ENCODE results near the gene CELSR2. TPM values are rescaled to one million over a fixed set of nuclear protein-coding genes. Genes with fewer than 3 reads are reported as not detected.

CELSR2 gene
- total RNA-seq, 1 experiment from 2014 or later = 14.9 TPM

GRCh38 chr1:109252167-109252892, 3.0 kb downstream of the CELSR2 start:
- DNase-seq (ENCODE audit: low spot score) = no peak

DNA sequence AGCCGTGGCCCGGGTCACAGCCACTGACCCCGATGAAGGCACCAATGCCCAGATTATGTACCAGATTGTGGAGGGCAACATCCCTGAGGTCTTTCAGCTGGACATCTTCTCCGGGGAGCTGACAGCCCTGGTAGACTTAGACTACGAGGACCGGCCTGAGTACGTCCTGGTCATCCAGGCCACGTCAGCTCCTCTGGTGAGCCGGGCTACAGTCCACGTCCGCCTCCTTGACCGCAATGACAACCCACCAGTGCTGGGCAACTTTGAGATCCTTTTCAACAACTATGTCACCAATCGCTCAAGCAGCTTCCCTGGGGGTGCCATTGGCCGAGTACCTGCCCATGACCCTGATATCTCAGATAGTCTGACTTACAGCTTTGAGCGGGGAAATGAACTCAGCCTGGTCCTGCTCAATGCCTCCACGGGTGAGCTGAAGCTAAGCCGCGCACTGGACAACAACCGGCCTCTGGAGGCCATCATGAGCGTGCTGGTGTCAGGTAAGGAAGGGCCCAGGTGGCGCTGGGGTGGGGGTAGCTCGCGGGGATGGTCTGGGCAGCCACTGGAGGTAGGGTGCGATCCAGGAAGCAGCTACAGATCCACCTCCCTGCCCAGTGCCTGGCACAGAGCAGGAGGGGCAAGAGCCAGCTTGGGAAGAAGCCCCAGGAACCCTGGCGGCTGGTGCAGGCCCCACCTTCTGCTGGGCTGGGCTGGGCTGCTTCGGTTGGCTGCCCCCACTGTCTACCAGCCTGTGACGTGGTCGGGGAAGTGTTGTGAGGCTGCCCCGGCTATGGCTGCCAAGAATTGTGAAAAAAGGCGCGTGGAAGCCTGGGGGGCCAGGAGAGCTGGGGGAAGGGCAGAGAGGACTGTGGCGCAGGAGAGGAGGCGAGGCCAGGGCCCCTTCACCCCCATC, 3.8 kb downstream of the CELSR2 start:
- DNase-seq (ENCODE audit: low spot score) = peak; percentile 42

DNA sequence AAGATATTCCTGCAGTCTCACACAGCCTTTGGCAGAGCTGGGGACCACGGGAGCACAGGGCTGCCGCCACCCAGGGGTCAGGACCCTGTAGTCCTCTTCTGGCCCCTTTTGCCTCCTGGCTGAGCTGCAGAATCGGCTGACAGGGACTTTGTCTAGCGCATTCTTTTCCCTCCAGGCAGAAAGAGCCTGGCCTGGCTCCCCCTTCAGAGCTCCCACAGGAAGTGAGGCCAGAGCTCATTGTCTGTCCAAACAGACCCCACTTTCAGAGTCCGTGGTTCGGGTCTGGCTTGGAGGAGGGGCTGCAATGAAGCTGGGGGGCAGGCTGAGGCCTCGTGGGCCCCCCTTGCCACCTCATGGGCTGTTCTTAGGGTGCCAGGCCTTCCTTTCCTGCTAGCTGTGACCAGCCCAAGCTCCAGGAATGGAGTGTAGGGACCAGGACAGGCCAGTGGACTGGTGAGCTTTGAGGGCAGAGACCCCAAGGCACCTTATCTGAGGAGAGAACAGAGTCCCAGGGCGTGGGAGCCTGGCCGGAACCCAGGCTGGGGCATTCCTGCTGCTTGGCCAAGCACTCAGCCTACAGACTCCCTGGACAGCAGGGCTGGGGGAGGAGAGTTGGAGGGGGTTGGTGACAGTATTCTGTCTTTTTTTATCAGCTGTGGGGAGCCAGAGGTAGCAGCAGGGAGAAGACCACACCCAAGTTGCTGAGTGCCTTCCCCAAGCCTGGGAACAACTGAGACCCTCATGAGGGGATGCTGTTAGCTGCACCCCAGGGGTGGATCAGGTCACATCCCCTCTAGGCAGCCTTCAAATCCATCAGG, 4.7 kb downstream of the CELSR2 start:
- DNase-seq (ENCODE audit: low spot score) = peak; percentile 72

DNA sequence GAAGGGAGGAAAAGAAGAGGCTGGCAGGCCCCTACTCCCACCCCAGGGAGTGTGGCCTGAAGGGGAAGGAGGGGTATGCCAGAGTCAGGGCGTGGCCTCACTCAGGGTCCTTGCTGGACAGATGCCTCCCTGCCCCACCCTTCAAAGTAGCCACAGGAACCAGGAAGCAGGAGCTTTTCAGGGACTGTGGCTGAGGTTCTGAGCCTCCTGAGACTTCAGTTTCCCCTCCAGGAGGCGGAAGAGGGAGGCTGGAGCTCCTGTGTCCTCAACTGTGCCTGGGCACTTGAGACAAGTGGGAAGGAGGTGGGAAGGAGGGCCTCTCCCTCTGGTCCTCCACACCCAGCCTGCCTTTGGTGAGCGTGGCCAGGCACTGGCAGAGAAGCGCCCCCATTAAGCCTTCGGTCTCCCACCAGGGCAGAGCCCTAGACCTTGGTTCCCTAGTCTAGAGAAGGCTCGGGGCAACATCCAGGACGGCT, 5.3 kb downstream of the CELSR2 start:
- peak; percentile 74 for DNase-seq (ENCODE audit: low spot score)

- no peak for DNase-seq (ENCODE audit: low spot score)
These were observed 5.8 kb downstream of the CELSR2 start for GRCh38 chr1:109255097-109255651.

DNA sequence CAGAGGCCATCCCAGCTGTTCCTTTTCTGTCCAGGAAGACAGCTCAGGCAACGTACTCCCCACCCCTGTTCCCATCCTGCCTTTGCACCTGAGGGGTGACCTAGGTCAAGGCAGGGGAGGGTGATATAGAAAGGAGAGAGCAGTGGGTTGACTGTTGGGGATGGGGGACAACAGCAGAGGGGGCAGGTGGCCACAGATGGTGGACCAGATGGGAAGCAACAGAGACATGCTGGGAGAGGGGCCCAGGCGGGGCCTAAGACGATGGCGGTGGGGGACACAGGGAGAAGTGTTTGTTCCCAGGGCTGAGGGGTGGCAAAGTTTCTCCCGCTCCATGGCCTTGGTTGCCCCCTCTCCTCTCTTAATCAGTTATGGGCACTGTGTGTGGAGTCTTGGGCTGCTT, 6.3 kb downstream of the CELSR2 start:
- DNase-seq (ENCODE audit: low spot score) = no peak

GRCh38 chr1:109256085-109256484, 6.7 kb downstream of the CELSR2 start:
- no peak for DNase-seq (ENCODE audit: low spot score)

- no peak for DNase-seq (ENCODE audit: low spot score)
These were observed 7.8 kb downstream of the CELSR2 start for GRCh38 chr1:109256971-109257681.

DNA sequence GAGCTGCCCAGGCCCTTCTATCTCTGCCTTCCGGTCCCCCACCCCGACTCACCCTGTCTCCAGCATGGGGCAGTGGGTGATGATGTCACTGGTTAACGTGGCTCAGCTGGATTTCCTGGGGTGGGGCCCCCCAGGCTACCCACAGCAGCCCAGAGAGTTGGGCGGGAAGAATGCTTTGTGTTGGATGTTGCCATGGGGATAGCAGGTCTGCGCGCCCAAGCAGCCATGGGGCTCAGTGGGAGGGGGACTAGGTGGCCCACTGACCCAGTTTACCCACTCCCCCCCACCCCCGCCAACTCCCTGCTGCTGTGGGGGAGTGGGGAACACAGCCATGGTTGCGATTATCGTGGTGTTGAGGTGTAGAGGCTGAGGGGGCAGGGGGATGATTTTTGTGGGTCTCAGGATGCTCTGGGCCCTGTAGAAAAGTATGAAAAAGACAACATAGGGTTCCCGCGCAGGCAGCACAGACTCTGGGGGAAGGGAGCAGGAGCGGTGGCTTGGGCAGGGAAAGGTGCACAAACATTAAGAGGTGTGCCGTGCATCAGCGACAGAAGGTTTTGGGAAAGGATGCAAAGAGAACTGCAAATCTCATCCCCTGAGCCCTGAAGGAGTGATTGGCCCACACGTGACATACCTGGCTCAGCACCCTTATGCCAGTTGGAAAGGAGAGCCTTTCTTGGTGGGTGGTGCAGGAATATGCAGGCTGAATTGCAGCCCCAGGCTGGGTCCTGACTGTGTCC, 8.5 kb downstream of the CELSR2 start:
- no peak for DNase-seq (ENCODE audit: low spot score)

GRCh38 chr1:109258481-109259466, 9.4 kb downstream of the CELSR2 start:
- DNase-seq (ENCODE audit: low spot score) = no peak

- DNase-seq (ENCODE audit: low spot score) = no peak
These were observed 10.6 kb downstream of the CELSR2 start for GRCh38 chr1:109259674-109260557.

DNA sequence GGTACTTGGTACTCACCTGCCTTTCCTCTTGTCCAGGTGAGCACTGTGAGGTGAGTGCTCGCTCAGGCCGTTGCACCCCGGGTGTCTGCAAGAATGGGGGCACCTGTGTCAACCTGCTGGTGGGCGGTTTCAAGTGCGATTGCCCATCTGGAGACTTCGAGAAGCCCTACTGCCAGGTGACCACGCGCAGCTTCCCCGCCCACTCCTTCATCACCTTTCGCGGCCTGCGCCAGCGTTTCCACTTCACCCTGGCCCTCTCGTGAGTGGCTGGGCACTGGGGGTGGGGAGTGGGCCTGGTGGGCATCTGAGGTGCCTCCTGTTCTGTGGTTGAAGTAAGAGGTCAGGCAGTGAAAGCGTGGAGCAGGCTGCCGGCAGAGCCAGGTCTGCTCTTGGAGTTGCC, 11.7 kb downstream of the CELSR2 start:
- DNase-seq (ENCODE audit: low spot score) = no peak

- DNase-seq (ENCODE audit: low spot score) = no peak
These were observed 12.2 kb downstream of the CELSR2 start for GRCh38 chr1:109261578-109261977.

DNA sequence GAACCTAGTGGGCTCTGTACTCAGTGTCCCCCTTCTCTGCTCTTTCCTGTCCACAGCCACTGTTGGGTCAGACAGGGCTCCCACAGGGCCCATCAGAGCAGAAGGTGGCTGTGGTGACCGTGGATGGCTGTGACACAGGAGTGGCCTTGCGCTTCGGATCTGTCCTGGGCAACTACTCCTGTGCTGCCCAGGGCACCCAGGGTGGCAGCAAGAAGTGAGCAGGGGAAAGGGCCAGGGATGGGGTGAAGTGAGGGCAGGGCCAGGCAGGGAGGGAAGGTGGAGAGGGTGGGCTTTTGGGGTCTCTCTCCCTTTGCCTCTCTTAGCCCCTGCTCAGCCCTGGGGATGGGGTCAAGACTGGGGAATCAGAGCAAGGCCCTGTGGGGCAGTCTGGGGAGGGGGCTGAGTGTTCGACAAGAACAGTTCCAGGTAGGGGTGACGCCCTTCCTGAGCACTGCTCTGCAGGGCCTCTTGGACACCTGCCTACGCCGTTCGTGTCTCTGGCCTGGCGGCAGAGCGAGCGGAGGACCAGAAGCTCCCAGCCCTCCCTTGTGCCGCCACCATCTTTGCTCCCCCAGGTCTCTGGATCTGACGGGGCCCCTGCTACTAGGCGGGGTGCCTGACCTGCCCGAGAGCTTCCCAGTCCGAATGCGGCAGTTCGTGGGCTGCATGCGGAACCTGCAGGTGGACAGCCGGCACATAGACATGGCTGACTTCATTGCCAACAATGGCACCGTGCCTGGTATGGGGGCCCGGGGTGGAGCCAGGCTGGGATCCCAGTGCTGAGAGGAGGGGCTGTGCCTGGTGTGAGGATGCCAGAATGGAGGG, 13.1 kb downstream of the CELSR2 start:
- no peak for DNase-seq (ENCODE audit: low spot score)

GRCh38 chr1:109263234-109263596, 13.9 kb downstream of the CELSR2 start:
- no peak for DNase-seq (ENCODE audit: low spot score)

DNA sequence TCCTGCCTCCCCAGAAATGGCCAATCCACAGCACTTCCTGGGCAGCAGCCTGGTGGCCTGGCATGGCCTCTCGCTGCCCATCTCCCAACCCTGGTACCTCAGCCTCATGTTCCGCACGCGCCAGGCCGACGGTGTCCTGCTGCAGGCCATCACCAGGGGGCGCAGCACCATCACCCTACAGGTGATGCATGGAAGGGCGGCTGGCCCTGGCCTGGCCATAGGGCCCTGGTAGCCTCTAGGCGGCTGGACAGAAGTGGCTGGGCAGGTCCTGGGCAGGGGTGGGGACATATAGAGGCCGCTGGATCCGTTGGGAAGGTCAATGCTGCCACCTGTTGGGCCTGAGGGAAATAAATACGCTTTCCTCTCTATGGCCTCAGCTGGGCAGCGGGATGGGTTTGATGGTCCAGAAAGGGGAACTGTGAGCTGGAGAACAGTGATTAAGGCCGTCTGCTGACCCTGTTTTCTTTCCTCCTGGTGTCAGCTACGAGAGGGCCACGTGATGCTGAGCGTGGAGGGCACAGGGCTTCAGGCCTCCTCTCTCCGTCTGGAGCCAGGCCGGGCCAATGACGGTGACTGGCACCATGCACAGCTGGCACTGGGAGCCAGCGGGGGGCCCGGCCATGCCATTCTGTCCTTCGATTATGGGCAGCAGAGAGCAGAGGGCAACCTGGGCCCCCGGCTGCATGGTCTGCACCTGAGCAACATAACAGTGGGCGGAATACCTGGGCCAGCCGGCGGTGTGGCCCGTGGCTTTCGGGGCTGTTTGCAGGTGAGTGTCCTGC, 14.4 kb downstream of the CELSR2 start:
- DNase-seq (ENCODE audit: low spot score) = peak; percentile 92
